GM19023 (cell line): Measurements from ENCODE around the gene CFTR.
"Not testable (repeated sequence)": the region's sequence is repeated elsewhere in the genome, so short reads cannot be mapped to it uniquely, and the experiment has no call there.

ENCODE experiments used
- ATAC-seq: cut with Tn5 transposase; IDR thresholded peaks from one replicate; pipeline ENCODE4 v1.9.1; 2021; ENCODE audit warnings: mild to moderate bottlenecking, moderate library complexity; ENCODE audit not compliant: unreplicated experiment

CFTR gene

GRCh38 chr7:117479225-117480054 lies at the start of gene CFTR:
TSS of gene CFTR (plus strand) at chr7:117480025. CDS start at chr7:117480095, 70 bp downstream.
- ATAC-seq = no peak

DNA sequence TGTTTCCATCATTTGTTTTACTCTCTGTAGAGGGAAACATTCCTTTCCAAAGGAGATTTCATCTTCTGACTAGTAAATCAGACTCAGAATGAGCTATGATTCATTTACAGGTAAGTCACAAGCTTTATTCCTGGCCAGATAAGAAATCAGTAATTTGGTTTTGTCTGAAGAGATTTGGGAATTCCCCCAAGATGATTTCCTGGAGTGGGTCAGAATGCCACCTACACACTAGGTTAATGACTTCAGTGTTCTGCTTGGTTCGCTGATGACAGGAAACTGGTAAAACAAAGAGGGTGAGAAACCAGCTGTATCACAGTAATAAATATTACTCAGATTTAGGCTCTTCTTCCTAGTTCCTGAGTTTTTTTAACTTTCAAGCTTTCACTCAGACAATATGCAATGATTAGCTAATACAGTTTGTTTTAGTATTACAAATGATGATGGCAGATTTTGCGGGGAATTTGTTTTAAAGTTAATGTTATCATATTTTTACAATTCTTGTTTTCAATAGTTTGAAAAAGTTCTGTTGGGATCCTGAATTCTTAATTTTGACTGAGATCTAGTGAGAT lies 44.3 kb upstream of the CFTR start:
- ATAC-seq = peak; percentile 89

- ATAC-seq = no peak
Observed at GRCh38 chr7:117444646-117445045, 35.2 kb upstream of the CFTR start.

DNA sequence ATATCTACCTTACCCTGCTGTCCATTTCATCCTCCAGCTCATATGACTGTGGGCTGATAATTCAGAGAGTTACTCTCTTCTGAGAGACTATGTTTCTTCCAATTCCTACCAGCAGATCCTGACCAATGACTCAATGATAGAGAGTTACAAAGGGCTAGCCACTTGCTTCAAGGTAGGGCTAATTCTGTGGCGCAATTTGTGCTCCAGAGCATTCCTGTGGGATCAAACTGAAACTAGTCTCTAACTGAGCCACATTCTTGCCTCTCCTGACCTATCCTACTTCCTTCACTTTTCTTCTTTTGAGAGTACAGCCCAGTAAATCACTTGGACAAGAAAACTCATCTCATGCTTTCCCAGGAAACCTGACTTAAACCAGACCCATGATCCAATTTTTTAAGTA lies 34.6 kb upstream of the CFTR start:
- ATAC-seq = no peak

DNA sequence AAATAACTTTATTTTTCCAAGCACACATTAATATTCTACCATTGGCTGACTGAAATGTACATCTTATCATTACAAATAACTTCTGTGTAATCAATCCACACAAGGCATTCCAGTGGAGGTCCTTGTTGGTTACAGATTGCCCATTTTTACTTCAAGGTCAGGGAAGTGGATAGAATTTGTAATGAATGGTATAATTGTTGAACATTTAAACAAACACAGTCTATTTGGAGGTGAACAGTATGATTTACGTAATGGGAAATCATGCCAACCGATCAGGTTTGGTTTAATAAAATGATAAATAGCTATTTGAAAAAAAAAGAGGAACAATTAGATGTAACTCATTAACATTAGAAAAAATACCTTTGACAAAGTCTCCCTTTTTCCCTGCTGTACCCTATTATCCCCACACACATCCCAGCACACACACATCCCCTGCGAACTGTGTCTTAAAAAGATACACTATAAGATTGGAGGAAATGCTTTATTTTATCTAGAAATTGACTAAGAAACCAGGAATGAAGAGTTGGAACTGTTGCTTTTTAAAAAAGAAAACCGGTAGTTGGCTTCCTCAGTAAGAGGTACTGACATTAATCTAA lies 33.5 kb upstream of the CFTR start:
- no peak for ATAC-seq

DNA sequence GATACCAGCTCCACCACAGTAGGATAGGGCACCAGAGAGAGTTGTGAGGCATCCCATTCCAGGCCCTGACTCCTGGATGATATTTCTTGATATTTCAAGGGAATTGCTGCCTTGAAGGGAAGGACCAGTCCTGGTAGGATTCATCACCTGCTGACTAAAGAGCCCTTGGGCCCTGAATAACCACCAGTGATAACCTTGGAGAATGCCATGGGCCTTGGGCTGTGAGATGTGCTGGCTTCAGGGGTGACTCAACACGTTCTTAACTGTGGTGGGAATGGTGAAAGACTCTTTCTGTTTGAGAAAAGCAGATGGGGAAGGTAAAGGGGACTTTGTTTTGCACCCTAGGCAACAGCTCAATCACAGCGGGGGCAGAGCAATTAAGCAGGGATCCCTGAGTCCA lies 31.2 kb upstream of the CFTR start:
- no peak for ATAC-seq

- ATAC-seq = no peak
Observed at GRCh38 chr7:117458977-117459583, 20.7 kb upstream of the CFTR start.

GRCh38 chr7:117459735-117460134 lies 20.1 kb upstream of the CFTR start:
- ATAC-seq = no peak

DNA sequence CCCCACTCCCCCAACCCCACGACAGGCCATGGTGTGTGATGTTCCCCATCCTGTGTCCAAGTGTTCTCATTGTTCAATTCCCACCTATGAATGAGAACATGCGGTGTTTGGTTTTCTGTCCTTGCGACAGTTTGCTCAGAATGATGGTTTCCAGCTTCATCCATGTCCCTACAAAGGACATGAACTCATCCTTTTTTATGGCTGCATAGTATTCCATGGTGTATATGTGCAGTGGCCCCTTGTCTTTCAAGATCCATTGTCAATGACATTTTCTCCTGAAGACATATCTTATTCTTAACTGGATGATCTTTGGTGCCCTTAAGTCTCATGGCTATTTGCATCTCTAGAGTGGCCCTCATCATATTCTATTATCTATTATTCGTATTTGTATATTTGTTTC lies 19.0 kb upstream of the CFTR start:
- ATAC-seq = not testable (repeated sequence)

DNA sequence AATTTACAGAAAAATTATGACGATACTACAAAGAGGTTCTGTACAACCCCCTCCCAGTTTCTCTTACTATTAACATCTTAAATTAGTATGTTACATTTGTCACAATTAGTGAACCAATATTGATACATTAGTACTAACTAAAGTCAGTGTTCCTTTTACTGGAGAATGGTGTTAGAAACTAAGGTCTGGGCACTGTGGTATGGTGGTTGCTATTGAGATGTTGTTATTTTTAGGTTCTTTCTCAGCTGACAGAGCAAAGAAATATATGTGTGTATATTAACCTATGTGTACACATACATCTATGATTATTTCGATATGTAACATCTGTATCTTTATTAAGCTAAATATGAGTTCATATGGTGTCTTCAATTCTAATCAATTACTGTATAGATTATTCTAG lies 11.7 kb upstream of the CFTR start:
- no peak for ATAC-seq

DNA sequence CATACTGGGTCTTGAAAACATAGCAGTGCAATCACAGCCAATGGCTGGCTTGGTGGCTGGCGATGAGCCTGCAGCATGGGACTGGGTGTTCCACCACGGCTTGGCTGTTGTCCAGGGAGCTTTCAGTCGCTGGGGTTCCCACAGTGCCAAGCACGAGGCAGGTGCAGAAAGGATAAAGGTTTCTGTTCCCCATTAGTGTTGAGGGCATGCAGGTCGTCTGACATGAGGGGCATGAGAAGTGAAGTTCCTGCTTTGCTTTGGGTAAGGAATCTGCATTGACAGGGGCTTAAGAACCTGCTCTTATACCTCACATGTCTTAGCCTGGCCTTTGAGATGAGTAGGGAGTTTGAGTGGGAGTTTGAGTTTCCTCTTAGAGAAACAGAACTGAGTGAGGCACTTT lies 9.0 kb upstream of the CFTR start:
- peak; percentile 46 for ATAC-seq

GRCh38 chr7:117472335-117472734 lies 7.5 kb upstream of the CFTR start:
- no peak for ATAC-seq

- ATAC-seq = no peak
Observed at GRCh38 chr7:117476557-117477215, 3.1 kb upstream of the CFTR start.

DNA sequence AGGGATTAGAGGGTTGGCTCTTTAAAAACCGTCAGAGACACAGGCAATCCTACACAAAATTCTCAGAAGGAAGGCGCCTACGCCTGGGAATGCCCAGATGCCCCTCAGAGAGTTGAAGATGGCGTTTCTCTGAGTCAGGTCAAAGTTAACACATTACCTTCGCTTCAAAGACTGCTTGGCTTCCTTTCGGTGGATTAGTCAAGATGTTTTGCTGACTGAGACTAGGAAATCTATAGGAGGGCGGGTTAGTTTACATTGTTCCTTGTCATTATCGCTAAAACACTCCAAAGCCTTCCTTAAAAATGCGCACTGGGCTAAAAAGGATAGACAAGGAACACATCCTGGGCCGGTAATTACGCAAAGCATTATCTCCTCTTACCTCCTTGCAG lies 995 bp upstream of the CFTR start:
- ATAC-seq = no peak

DNA sequence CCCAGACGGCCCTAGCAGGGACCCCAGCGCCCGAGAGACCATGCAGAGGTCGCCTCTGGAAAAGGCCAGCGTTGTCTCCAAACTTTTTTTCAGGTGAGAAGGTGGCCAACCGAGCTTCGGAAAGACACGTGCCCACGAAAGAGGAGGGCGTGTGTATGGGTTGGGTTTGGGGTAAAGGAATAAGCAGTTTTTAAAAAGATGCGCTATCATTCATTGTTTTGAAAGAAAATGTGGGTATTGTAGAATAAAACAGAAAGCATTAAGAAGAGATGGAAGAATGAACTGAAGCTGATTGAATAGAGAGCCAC lies 184 bp downstream of the CFTR start:
- no peak for ATAC-seq

GRCh38 chr7:117480978-117481377 lies 1.2 kb downstream of the CFTR start:
- no peak for ATAC-seq

DNA sequence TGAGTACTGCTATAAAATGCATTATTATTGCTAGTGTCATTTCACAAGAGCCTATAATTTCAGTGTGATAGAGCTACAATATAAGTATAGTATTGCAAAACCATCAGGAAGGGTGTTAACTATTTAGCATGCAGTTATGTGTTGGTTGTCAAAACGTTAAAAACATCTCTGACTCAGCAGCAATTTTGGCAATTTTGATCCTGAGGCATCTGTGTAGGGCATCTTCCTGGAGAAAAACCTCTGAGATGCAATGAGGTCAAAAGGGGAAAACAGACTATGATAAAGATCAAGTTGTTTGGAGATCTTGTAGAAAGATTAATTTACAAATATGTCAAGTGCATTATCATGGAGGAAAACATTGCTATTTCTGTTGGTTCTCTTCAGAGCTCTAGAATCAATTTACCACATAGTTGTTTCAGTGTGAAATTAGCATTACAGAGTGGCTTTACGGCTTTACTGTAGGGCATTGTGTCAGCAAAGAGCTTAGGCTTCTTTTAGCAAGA lies 5.3 kb downstream of the CFTR start:
- ATAC-seq = no peak

- ATAC-seq = no peak
Observed at GRCh38 chr7:117489016-117489415, 9.2 kb downstream of the CFTR start.

- no peak for ATAC-seq
Observed at GRCh38 chr7:117489430-117489829, 9.6 kb downstream of the CFTR start.

- no peak for ATAC-seq
Observed at GRCh38 chr7:117489911-117490310, 10.1 kb downstream of the CFTR start.

- ATAC-seq = no peak
Observed at GRCh38 chr7:117492649-117493048, 12.8 kb downstream of the CFTR start.
